Measurements from ENCODE around the gene P2RY11. TPM values are rescaled to one million over a fixed set of nuclear protein-coding genes. Genes with fewer than 3 reads are reported as not detected.

P2RY11 gene
- total and polyA plus RNA-seq, 2 of the 4 experiments (the other 2 are of a cell fraction) = 0.54 to 4.5 TPM

- Histone ChIP-seq H2BK20ac (ENCODE audit: low read depth, low read length) (no peak overlapping the region), H3K36me3 (ENCODE audit: control insufficient read depth, insufficient read depth, low read length) (peaks cover 69% of the 10 kb centered on the region), H3K9me3 (ENCODE audit: control insufficient read depth, insufficient read depth, low read length) (no peaks in the 10 kb centered on the region), H3K23ac (ENCODE audit: low read depth, low read length) (no peak overlapping the region), H3K27me3 (ENCODE audit: control insufficient read depth, insufficient read depth, low read length) (no peaks in the 10 kb centered on the region), H3K56ac (ENCODE audit: extremely low read depth, insufficient read depth, low read length) (no peak overlapping the region), H2BK15ac (ENCODE audit: low read depth, low read length) (no peak overlapping the region), H3K9ac (ENCODE audit: low read depth, low read length) (no peak overlapping the region), H3K9me1 (ENCODE audit: insufficient read depth, low read length) (no peaks in the 10 kb centered on the region), H4K20me1 (ENCODE audit: insufficient read depth, low read length) (peaks cover 3% of the 10 kb centered on the region; the same call in 1 of the 2 replicates), H3K4me2 (ENCODE audit: low read depth, low read length) (no peak overlapping the region), H3K14ac (replicated peaks; ENCODE audit: low read depth, low read length) (no peak overlapping the region), H4K8ac (ENCODE audit: low read depth in 2 of 2, low read length in 2 of 2) (no peak overlapping the region), H2AK9ac (replicated peaks; ENCODE audit: low read depth, low read length, poor library complexity) (no peak overlapping the region), H3K4ac (ENCODE audit: low read depth, low read length) (no peak overlapping the region), H3K27ac (ENCODE audit: insufficient read depth, low read length) (no peak overlapping the region), H2AK5ac (ENCODE audit: low read depth, low read length) (no peak overlapping the region), H3K4me1 (ENCODE audit: control insufficient read depth, insufficient read depth, low read length) (no peaks in the 10 kb centered on the region), H2AFZ (replicated peaks; ENCODE audit: low read length, poor library complexity) (no peak overlapping the region), H3K4me3 (ENCODE audit: insufficient read depth, low read depth, low read length) (no peak overlapping the region), H3K18ac (ENCODE audit: low read depth, low read length) (no peak overlapping the region), H2BK120ac (ENCODE audit: low read depth, low read length) (no peak overlapping the region), H2BK5ac (ENCODE audit: low read depth, low read length, poor library complexity, severe bottlenecking) (no peak overlapping the region), H4K91ac (ENCODE audit: insufficient read depth, low read depth, low read length) (no peak overlapping the region), H4K5ac (ENCODE audit: low read depth, low read length) (no peak overlapping the region), H3K79me1 (ENCODE audit: low read depth in 1 of 2, low read length in 2 of 2) (peaks cover 24 to 25% of the 10 kb centered on the region in 2 experiments)
- ChIA-PET POLR2A (ENCODE audit: unreplicated experiment) (no interaction called here), CTCF (no interaction called here)
- dilution Hi-C loops (cut with HindIII; ENCODE audit: low sequenced_read_pairs, unreplicated experiment) (no loop called here), intact Hi-C loops (cut with micrococcal nuclease) (no loop called here), in situ Hi-C loops (cut with MboI; ENCODE audit: low sequenced_read_pairs) (no loop called here)
- BruUV-seq (replicated peaks) = no TSS peak
- DNase-seq (no peak), ATAC-seq (ENCODE audit: low read depth) (no peak)
- 98% methylated on average over 8 of the region's 12 CpGs; no CpG with 5 or more reads in 1 of the 2 experiments for WGBS, 2 experiments (ENCODE audit: extremely low coverage in 2 of 2, insufficient read length in 1 of 2)
- TF ChIP-seq MAZ (IDR thresholded peaks at IDR 0.05; ENCODE audit: borderline replicate concordance, low read depth, low read length) (no peak), USF2 (IDR thresholded peaks at IDR 0.05; ENCODE audit: low read depth, low read length) (no peak), RFX5 (IDR thresholded peaks at IDR 0.05; ENCODE audit: low read depth, low read length) (no peak)
Measured at GRCh38 chr19:10149427-10149826, 37.9 kb downstream of the P2RY11 start.

Data from IMR-90 (cell line).